ENCODE measurements around the gene MECR.
A peak's percentile ranks its signal among the peaks of the same experiment; 100 is the strongest.

MECR gene

DNA sequence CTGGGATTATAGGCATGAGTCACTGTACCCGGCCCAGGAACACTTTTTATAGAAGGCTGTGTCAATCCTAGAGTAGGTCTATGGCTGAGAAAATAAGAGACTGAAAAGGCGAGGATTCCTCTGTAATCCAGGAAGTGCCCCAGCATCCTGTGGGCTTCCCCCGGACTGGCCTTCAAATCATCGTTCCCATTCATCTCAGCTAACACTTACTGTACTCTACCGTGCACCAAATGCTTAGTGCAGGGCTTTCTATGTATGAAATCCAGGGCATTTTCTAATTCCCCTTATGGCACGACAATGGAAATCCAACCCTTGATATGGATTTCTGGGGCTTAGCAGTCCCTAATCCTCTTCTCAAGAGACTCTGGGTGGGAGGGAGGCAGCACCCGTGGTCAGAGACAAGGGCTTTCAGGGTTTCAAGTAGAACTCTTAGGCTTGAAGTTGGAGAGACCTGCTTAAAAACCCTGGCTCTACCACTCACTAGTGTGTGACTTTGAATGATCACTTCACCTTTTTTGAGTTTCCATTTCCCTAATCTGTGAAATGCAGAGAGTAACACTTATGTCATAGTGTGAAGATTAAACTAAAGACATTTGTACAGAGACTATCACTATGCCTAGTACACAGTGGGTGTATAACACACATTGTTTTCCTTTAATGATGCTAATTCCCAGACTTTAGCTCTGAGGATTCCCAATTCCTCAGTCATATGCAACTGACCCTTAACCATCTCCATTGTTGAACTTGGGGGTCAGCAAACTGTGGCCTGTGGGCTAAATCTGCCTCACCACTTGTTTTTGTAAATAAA, 20.3 kb downstream of the MECR start:
- TF ChIP-seq, protein P1, sequence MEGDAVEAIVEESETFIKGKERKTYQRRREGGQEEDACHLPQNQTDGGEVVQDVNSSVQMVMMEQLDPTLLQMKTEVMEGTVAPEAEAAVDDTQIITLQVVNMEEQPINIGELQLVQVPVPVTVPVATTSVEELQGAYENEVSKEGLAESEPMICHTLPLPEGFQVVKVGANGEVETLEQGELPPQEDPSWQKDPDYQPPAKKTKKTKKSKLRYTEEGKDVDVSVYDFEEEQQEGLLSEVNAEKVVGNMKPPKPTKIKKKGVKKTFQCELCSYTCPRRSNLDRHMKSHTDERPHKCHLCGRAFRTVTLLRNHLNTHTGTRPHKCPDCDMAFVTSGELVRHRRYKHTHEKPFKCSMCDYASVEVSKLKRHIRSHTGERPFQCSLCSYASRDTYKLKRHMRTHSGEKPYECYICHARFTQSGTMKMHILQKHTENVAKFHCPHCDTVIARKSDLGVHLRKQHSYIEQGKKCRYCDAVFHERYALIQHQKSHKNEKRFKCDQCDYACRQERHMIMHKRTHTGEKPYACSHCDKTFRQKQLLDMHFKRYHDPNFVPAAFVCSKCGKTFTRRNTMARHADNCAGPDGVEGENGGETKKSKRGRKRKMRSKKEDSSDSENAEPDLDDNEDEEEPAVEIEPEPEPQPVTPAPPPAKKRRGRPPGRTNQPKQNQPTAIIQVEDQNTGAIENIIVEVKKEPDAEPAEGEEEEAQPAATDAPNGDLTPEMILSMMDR (conservative IDR thresholded peaks at IDR 0.05), result no peak
- no peak for TF ChIP-seq ZFX (IDR thresholded peaks at IDR 0.05)
- H3K27ac ChIP-seq, result no peak overlapping the region

GRCh38 chr1:29209173-29209572, 21.6 kb downstream of the MECR start:
- H3K27ac ChIP-seq, result no peak overlapping the region
- TF ChIP-seq, protein P1 (conservative IDR thresholded peaks at IDR 0.05), result no peak
- TF ChIP-seq ZFX (IDR thresholded peaks at IDR 0.05), result no peak

GRCh38 chr1:29208442-29208841, 22.3 kb downstream of the MECR start:
- H3K27ac ChIP-seq, result no peak overlapping the region
- TF ChIP-seq ZFX (IDR thresholded peaks at IDR 0.05), result no peak
- TF ChIP-seq, protein P1 (conservative IDR thresholded peaks at IDR 0.05), result no peak

DNA sequence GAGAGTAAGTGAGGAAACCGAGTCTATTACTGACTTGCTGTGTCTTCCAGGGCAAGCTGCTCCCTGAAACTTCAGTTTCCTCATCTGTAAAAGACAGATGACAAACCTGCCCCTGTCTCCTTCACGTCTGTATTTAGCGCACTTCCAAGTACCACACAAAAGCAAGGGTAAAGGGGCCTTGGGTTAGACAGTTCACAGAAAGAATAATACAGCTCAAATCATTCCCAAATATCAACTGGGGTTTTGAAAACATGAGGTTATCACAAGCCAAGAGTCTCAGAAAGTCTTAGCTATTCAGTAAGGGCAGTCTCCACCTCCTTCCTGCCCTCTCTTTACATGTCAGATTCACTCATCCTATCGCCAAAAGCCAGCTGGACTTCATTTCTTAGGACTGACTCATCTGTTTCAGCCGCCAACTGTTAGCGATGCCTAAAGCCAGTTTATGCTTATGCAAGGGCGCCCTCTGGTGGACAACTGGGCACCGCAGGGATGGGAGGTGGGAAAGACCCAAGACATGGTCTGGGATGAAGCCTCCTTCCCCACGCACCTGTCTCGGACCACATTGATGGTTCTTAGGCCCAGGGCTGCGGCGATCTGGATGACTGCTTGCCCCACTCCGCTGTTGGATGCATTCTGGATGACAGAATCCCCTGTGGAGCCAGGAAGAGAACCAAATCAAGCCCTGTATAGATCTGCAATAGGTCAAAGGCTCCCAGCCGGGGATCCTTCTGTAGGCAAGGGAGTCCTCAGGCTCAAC, 28.0 kb downstream of the MECR start:
- TF ChIP-seq, protein P1 (conservative IDR thresholded peaks at IDR 0.05), result peak; percentile 98
- TF ChIP-seq ZFX (IDR thresholded peaks at IDR 0.05), result no peak
- H3K27ac ChIP-seq, result peak overlapping the region; percentile 37; the same call in 1 of the 2 replicates

DNA sequence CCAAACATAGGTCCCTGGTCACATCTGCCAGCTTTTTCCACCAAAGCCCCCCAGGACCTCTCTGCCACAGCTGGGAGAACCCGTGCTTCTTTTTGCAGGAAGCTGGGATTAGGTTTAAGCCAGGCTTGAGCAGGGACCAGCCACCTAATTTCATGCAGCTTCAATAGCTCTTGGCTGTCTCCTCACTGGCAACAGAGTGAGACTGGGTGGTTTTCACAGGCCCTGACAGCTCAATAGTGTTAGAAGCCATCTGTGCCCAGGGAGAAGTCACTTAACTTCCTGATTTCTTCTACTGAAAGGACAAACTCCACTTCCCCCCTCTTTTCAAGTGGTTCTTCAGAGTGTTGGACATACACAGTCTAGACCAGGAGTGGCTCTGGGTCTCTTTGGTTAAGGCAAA, 28.7 kb downstream of the MECR start:
- H3K27ac ChIP-seq, result peak overlapping the region; percentile 37; the same call in 1 of the 2 replicates
- no peak for TF ChIP-seq ZFX (IDR thresholded peaks at IDR 0.05)
- TF ChIP-seq, protein P1 (conservative IDR thresholded peaks at IDR 0.05), result no peak

DNA sequence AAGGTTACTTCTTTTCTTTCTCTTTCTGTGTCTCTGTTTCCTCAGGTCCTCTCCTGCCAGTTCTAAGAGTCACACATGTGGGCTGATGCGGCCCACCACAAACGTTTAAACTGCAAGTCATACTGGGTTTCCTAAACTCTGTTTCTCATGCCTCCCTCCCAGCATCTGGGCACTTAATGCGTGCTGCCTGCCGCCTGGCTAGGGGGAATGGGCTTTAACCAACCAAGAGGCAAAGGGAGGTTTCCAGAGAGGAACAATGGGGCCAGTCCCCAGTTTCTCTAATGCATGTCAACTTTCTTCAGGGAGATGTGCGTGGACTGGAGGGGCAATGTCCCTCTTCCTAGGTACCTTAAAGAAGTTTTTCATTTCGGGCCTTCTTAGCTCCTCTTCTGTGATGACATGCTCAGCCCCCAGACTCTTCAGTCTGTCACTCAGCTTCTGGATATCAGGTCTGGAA, 29.1 kb downstream of the MECR start:
- no peak for TF ChIP-seq ZFX (IDR thresholded peaks at IDR 0.05)
- TF ChIP-seq, protein P1 (conservative IDR thresholded peaks at IDR 0.05), result no peak
- H3K27ac ChIP-seq, result peak overlapping the region; percentile 37; the same call in 1 of the 2 replicates

Measured in C4-2B (cell line).